T-helper 22 cell (primary cell): ENCODE measurements around the gene LRR1.
A peak's percentile ranks its signal among the peaks of the same experiment; 100 is the strongest.
"Not testable (repeated sequence)": the region's sequence is repeated elsewhere in the genome, so short reads cannot be mapped to it uniquely, and the experiment has no call there.

Source experiments
- DNase-seq: peaks from one replicate; pipeline ENCODE4 v3.0.0-alpha.2; 2020; ENCODE audit warnings: low read depth

Gene LRR1, protein sequence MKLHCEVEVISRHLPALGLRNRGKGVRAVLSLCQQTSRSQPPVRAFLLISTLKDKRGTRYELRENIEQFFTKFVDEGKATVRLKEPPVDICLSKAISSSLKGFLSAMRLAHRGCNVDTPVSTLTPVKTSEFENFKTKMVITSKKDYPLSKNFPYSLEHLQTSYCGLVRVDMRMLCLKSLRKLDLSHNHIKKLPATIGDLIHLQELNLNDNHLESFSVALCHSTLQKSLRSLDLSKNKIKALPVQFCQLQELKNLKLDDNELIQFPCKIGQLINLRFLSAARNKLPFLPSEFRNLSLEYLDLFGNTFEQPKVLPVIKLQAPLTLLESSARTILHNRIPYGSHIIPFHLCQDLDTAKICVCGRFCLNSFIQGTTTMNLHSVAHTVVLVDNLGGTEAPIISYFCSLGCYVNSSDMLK

GRCh38 chr14:49598485-49599300 is at the start of gene LRR1:
Gene LRR1 (plus strand): TSS chr14:49598940. CDS start chr14:49599021, 81 bp downstream.
- DNase-seq = peak; percentile 64

- DNase-seq = no peak
Observed at GRCh38 chr14:49549446-49549845, 49.3 kb upstream of the LRR1 start.

- no peak for DNase-seq
Observed at GRCh38 chr14:49549881-49550280, 48.9 kb upstream of the LRR1 start.

DNA sequence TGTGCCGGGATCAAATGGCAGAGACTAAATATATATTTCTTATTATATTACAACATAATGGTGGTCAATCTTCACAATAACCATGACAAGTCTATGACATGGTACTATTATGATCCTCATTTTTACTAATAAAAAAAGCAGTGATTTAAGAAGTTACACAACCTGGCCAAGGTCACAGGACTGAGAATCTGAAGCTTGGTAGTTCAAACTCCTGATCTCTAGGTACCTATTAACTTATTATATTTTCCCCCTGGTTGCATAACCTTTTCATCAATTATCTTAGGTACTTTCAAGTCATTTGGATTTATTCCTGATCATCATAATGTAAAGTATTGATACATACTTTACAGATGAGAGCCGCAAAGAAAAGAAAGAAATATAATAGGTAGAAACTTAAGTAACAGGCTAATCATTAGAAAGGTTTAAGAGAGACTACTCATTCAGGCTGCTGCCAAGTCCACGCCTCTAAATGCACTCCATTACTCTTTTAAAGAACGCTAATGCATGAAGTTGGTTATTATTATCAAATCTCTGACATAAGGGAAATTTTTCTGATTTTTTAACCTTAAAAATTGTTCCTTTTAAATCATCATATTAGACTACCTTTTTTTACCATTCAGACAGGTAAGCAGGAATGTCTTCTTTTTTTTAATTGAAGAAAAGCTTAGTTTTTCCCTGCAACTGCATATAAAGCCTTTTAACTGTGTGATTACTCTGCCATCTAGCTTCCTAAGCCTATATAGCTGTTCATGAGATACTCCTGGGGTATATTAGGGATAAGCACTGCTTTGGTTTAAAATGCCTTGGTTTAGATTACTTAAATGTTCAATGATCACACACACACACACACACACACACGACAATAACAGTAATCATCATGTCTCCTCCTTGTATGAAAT is 48.2 kb upstream of the LRR1 start:
- no peak for DNase-seq

DNA sequence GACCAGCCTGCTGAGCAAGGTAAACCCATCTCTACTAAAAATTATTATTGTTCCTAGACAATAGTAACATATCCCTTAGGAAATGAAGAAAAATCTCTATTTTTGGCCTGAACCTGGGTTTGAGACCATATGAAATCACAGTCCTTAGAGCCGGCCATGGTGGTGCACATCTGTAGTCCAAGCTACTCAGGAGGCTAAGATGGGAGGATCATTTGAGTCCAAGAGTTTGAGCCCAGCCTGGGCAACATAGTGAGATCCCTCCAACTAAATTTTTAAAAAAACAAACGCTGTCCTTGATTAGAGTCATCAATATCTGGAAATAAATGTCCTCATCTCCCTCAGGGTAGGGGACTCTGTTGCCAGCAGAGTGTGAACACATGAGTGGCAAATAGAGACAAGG is 47.2 kb upstream of the LRR1 start:
- DNase-seq = no peak

DNA sequence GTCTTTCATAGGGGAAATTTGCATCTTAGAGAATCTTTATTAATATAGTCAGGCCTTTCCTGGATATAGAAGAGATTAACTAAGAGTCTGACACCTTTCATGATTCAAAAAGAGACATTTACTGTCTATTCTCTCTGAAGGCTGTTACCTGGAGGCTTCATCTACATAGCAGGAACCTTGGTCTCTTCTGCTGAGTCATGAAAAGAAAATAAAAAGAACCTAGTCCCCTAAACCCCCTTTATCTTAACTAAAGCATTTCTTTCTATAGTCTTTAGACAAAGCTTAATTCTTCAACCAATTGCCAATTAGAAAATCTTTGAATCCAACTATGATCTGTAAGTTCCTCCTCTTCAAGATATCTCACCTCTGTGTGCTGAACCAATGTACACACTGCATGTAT is 45.6 kb upstream of the LRR1 start:
- no peak for DNase-seq

DNA sequence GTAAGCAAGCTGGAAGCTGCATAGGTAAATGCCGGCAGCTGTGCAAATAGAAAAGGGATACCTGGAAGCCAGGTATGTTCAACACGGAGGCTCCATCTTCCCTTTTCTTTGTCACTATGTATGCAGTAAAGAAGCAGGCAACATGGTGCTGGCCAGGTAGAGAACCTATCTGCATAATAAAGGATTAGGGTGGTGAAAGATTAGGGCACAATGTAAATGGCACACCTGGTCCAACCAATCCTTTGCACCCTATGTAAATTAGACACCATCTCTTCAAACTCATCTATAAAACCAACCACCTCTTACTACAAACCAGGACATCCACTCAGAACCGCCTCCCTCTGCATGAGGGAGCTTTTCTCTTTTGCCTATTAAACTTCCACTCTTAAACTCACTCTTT is 44.8 kb upstream of the LRR1 start:
- no peak for DNase-seq

DNA sequence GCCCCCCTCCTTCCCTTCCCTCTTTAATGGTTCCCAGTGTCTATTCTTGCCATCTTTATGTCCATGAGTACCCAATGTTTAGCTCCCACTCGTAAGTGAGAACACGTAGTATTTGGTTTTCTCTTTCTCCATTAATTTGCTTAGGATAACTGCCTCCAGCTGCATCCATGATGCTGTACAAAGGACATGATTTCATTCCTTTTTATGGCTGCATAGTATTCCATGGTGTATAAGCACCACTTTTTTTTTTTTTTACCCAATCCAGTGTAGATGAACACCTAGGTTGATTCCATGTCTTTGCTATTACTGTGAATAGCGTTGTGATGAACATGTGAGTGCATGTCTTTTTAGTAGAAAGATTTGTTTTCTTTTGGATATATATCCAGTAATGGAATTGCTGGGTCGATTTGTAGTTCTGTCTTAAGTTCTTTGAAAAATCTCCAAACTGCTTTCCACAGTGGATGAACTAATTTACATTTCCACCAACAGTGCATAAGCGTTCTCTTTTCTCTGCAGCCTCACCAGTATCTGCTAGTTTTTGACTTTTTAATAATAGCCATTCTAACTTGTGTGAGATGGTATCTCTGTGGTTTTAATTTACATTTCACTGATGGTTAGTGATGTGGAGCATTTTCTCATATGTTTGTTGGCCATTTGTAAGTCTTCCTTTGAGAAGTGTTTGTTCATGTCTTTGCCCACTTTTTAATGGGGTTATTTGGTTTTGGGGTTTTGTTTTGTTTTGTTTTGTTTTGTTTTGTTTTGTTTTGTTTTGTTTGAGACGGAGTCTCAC is 38.6 kb upstream of the LRR1 start:
- DNase-seq = no peak

DNA sequence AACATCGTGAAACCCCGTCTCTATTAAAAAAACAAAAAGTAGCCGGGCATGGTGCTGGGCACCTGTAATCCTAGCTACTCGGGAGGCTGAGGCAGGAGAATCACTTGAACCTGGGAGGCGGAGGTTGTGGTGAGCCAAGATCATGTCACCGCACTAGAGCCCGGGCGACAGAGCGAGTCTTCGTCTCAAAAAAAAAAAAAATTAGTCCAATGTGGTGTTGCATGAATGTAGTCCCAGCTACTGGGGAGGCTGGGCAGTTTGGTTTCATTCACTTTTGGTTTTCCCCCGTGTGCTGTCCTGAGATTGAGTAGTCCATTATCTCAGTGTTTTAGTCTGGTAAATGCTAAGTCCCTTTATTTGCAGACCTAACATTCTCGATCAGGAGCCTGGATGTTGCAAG is 32.0 kb upstream of the LRR1 start:
- no peak for DNase-seq

DNA sequence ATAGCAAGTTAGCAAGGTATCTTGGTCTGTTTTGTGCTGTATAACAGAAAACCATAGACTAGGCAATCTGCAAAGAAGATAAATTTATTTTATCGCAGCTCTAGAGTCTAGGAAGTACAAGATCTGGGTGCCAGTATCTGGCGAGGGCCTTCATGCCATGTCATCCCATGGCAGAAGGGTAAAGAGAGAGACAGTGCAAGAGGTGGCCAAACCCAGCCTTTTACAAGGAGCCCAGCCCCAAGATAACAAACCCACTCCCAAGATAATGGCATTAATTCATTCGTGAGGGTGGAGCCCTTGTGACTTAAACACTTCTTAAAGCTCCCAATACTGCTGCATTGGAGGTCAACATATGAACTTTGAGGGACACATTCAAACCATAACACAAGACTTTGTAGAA is 29.5 kb upstream of the LRR1 start:
- DNase-seq = no peak

- DNase-seq = no peak
Observed at GRCh38 chr14:49574038-49574437, 24.7 kb upstream of the LRR1 start.

- no peak for DNase-seq
Observed at GRCh38 chr14:49578141-49578540, 20.6 kb upstream of the LRR1 start.

GRCh38 chr14:49579841-49580240 is 18.9 kb upstream of the LRR1 start:
- no peak for DNase-seq

GRCh38 chr14:49581209-49582112 is 17.3 kb upstream of the LRR1 start:
- DNase-seq = no peak

DNA sequence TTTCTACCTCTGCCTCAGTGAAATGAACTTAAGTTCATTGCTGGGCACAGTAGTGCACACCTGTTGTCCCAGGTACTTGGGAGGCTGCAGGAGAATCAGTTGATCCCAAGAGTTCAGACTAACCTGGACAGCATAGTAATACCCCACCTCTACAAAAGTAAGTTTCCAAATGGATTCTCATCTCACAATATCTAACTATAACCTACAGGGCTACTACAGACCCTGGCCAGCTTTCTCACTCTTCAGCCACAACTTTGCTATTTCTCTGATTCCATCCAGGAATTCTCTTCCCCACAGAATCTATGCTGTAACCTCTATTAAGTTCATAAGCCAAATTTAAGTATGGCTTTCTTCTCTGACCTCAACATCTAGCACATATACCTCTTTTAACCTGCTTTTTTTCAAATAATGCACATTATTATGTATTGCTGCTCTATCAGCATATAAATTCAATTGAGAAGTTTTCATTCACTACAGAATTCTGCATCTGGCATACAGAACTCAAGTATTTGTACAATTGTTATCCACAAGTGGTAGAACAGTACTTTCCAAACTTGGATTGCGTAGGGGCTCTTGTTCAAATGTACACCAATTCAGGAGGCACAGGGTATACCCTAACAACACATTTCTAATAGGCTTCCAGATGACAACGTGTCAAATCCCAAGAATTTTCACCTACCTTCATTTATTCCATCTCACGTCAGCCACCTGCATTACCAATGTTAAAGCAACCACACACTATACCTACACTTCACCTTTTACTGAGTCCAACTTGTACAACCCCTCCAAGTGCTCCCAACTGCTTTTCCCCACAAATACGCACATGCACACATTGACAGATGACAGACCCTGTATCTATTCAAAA is 16.4 kb upstream of the LRR1 start:
- DNase-seq = no peak

DNA sequence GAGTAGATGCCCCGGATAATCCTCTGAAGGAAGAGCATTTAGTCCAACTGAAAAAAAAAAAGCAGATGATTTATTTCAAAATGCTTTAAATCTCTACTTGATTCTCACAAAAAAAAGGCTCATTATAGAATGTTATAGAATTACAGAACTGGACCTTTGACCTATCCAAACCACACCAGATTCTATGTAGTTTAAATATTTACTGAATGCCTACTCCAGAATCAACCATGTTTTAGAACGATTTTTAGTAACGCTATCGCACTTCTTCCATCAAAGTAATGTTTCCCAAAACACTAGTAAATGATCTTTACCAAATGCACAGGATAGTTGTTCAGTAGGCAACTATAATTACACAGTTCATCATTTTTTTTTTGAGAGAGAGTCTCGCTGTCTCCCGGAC is 15.1 kb upstream of the LRR1 start:
- DNase-seq = no peak

DNA sequence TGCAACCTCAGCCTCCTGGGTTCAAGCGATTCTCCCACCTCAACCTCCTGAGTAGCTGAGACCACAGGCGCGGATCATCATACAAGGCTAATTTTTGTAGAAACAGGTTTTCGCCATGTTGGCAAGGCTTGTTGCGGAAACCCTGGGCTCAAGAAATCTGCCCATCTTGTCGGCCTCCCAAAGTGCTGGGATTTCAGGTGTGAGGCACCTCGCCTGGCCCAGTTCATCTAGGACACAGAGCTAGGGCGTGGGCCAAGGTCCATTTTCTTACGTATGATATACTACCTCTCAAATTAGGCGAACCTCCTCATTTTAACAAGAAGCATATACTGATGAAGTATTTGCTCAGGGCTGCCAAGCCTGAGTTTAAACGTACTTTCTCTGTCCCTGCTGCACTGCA is 14.7 kb upstream of the LRR1 start:
- DNase-seq = no peak

- not testable (repeated sequence) for DNase-seq
Observed at GRCh38 chr14:49584981-49585640, 13.6 kb upstream of the LRR1 start.
